Myocyte (in vitro differentiated cells): Measurements from ENCODE around the gene SNX9. TPM values are rescaled to one million over a fixed set of nuclear protein-coding genes. Genes with fewer than 3 reads are reported as not detected.

Experiments
- DNase-seq: peaks from one replicate; pipeline ENCODE4 v3.0.0-alpha.2; 2012; ENCODE audit warnings: low read depth
- total RNA-seq: library from RNA; depleted of rRNA; stranded (reverse); fragments of >200 nt; gene quantifications from 2 replicates; pipeline ENCODE4 v1.2.3, GENCODE V29; 2014

SNX9 gene
- total RNA-seq, 1 donor from 2014 or later, result 21.7 TPM

DNA sequence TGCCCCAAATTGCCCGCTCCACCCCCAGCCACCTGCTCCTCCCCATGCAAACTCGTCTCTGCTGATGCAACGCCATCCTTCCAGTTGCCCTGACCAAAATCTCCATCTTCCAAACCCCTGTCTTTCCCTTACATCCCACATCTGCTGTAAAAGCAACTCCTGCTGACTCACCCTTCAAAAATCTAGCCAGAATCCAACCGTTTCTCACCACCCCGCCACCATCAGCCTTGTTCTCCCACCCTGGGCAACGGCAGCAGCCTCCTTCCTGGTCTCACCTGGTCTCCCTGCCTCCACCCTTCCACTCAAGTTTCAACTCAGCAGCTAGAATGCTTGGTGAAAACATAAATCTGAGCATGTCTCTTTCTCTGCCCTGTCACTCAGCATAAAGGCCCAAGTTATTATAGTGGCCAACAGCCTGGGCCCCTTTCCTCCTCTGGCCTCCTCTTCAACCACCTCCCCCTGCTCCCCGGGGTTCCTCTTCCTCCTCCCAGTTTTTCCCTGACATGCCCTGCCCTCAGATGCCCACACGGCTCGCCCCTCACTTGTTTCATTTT is 151.4 kb downstream of the SNX9 start:
- no peak for DNase-seq

DNA sequence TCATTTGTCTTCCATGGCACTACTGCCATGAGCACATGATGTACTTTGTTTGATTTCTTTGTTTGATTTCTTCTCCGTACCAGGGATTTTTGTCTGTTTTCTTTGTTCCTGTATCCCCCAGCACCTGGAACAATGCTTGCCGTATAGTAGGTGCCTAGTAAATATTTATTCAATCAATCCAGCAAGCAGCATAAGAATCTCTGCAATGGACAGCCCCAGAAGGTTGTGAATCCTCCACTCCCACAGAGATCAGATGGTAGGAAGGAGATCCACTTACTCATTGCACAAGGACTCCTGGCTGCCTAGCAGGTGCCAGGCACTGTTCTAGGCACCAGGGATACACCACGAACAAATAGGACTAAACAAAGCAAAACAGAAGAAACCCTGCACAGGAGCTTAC is 151.9 kb downstream of the SNX9 start:
- DNase-seq, result no peak

DNA sequence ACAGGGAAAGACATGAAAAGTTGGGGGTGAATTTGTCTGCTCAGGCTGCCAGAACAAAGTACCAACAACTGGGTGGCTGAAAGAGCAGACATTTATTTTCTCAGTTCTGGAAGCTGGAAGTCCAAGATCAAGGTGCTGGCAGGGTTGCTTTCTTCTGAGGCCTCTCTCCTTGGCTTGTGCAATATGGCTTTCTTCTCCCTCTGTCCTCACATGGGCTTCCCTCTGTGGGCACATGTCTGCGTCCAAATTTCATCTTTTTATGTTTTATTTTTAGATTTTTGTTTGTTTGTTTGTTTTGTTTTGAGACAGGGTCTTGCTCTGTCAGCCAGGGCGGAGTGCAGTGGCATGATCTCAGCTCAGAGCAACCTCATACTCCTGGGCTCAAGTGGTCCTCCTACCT is 152.4 kb downstream of the SNX9 start:
- no peak for DNase-seq

DNA sequence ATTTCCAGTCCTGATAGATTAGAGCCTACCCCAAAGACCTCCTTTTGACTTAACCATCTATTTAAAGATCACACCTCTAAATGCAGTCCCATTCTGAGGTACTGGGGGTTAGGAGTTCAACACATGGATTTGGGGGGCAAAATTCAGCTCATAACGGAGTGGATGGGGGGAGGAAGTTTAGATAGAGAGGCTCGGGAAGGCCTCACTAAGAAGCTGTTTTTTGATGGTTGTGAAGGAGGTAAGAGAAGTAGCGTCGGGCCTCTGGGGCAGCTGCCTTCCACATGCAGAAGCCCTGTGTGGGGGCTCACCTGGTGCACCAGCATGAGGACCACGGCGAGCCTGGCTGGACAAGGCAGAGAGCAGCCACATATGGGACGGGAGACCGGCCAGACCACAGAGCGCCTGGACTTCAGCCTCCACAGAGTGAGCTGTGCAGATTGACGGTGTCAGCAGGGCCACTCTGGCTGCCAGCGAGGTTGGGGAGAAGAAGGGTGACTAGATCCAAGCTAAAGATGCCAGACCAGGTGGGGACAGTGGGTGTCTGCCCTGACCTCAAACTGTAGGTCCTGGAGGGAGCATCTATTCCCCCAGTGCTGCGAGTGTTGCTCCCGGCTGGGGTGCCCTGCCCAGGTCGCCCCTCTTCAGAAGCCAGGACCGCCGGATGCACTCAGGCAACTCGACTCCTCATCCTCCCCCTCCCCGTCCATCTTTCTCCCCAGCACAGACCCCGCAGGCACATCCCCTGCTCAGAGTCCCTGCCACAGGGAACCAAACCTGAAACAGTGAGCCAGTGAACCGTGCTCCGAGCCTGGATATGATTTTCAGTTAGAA is 153.5 kb downstream of the SNX9 start:
- no peak for DNase-seq

DNA sequence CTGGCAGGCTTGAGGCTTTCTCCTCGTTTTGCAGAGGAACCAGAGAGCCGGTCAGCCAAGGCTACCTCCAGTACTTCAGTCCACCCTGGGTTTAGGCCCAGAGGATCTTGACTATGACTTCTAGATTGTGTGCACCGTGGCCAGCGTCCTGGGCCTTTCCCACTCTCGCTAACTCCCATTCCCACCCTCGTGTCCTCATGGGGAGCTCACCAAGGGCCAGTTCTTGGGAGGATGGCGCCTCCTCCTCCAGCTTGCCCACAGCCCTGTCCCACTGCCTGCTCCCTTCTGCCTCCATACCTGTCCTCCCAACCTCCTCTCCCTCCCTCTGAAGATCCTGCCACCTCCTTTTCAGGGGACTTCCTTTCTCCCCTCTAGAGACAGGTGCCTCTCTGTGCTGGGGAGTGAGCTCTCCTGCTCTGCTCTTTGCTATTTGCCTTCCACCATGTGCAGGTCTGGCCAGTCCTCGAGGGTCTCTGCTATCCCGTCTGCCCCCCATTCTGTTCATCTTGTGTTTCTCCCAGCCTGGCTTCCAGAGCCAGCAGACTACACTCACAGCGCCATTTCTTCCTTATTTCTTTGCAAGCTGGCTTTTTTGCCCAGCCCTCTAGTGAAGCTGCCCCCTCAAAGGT is 154.2 kb downstream of the SNX9 start:
- DNase-seq, result no peak

DNA sequence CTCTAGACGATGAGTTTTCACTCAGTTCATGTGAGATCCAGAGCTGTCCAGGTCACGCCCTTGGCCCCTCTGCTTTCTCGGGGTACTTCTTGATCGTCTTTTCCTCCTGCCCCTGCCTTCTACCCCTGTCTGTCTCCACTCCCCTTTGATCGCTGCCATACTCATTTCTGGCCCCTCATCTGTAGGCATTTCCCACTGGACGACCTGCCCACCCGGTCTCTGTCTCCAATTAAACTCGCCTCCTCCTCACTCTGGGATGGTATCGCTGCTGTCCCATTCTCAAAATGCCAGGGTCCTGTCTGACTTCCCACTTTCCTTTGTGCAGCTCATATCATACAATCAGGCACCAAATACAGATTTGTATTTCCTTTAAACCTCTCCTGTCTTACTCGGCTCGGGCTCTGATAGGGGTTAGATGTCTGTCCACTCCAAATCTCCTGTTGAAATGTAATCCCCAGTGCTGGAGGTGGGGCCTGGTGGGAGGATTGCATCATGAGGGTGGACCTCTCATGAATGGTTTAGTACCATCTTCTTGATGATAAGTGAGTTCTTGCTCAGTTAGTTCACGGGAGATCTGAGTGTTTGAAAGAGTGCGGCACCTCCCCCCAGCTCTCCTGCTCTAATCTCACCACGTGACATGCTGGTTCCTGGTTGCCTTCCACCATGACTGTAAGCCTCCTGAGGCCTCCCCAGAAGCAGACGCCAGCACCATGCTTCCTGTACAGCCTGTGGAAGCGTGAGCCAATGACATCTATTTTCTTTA is 155.2 kb downstream of the SNX9 start:
- DNase-seq, result no peak

DNA sequence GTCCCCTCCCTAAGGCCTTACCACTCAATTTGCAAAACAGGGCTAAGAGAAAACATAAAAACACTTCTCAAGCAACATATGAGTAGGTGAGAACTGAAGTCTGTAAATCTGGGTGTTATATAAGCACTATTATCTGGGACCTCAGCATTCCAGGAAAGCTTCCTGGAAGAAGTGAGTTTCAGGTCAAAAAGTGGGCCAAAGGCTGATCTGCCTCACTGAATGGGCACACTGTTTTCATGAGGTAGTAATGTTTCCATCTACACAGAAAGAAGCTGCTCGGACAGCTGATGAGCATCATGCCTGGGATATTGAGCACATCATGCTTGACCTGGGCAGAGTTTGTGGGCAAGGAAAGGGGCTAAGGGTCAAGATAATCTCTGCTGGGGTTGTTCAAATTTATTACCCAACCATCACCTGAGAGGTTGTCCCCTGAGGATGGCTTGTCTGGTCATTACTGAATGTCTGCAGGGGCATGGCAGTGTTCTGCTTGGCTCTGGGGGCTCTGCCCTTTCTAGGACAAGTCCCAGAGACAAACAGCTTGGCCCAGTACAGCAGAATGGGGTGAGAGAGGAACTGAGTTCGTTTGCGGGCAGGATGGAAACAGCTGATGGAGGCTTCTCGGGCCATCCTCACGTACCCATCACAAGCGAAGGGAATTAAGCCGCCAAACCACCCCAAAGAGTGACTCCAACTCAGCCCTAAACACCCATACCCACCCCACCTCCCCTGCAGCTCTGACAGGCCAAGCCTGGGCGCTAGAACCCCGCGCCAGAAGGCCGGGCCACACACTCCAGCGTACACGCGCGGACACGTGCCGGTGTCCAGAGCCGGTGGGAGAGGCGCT is 157.5 kb downstream of the SNX9 start:
- no peak for DNase-seq

DNA sequence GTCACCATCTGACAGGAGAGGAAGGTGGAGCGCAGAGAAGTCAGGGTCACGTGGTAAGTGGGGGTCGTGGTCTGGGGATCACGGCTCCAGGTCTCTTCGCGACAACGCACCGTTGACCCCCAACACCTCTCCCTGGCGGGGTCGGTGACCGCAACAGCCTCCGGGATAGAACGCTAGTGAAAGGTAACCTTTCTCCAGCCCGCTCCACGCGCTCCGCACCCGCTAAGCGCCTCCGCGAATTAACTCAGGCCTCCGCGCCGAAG is 158.0 kb downstream of the SNX9 start:
- DNase-seq, result no peak

DNA sequence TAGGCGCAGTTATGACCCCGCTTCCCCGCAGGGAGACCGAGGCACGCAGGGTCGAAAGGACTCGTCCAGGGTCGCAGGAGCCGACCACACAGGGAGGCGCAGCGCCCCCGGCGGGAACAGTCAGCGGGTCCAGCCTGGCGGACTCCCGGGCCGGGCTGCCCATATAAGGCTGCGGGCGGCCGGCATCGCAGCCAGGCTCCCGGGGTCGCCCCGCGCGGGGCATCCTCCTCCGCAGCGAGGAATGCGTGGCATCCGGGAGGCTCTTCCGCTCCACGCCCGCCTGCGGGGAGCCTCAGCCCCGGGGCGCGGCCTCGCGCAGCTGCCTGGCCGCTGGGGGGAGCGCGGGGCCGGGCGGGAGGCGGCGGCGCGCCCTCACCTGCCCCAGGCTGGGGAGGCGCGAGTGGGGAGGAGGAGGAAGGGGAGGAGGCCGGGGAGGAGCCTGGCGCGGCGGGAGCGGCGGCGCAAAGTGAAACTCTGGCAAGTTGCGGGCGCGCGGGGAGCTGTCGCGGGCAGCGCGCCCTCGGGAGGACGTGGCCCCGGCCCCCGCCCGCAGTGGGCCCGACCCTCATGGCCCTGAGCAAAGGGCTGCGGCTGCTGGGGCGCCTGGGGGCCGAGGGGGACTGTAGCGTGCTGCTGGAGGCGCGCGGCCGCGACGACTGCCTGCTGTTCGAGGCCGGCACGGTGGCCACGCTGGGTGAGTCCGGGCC is 158.5 kb downstream of the SNX9 start, which contains the start of gene SYNJ2:
TSS of gene SYNJ2 (plus strand) at position 469 of the 707 bp plus-strand sequence. CDS start at position 568, 99 bp downstream.
- DNase-seq, result peak; percentile 84

DNA sequence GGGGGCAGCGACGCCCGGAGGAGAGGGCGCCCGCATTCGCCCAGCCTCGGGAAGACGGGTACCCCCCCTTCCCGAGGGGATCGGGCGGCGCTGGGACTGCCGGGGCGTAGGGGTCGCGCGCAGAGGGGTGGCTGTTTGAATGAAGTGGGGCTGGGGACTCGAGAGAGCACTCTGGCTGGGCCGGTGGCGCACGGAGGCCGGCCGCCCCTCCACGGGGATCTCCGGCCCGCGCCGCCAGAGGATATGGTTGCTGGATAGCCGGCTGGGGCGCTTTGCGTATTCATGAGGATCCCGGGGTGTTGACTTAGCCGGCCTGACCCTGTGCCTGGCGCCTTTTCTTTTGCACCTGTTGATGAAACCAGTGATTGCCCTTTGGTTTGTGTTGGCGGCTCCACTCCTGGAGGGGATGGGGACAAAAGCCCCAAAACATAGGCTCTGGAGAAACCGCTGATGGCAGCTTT is 159.1 kb downstream of the SNX9 start:
- DNase-seq, result peak; percentile 70

DNA sequence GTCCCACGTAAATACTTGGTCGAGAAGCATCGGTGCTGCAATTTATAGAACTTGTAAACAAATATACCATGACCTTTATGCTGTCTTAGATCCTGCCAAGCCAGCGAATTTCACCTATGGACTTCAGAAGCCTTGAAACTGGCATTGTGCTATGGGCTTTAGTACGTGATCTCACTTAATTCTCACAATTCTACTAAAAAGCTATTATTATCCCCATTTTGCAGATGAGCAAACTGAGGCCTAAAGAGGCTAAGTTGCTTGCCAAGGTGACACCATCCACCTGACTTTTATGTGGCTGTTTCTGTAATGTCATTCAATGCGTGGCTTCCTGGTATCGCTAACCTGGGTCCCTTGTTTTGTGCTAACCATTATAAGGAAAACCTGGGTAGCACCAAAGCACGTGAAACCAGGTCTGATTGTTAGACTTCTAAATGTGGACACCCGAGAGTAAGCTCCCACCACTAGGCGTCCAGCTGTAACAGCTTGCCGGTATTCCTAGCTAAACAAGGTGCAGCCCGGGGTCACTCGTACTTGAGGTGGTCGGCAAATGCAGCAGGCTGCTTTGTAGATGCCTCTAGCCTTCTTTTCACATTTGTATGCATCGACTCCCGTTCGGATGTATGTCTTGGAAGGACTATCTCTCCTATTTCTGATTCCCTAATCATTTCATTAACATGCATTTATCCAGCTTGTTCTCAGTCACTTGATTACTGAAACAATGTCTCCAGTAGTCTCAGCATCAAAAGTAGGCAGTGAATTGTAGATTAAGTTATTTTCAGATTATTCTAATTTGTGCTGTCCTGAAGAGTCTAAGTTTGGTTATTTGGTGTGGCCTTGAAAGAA is 159.7 kb downstream of the SNX9 start:
- no peak for DNase-seq

DNA sequence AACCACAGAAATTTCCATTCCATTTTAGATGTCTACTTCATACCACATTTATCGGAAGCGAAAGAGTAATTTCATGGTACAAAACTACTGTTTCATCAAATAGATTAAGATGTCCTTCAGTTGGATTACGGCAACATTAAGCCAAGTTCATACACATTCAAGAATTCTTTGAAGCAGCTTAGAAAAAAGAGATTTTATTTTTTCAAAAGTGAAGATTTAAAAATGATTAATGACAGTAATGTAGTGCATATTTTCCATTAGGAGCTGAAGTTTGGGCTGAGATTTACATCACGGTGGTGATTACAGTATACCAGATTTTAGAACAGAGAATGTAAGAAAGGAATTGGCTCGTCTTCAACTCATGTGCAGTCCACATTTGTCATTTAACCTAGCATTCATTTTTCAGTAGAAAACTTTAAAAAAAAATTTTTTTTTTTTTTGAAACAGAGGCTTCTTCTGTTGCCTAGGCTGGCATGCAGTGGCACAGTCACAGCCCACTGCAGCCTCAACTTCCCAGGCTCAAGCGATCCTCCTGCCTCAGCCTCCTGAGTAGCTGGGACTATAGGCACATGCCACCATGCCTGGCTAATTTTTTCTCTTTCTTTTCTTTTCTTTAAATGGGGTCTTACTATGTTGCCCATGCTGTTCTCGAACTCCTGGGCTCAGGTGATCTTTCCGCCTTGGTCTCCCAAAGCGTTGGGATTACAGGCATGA is 160.5 kb downstream of the SNX9 start:
- no peak for DNase-seq

DNA sequence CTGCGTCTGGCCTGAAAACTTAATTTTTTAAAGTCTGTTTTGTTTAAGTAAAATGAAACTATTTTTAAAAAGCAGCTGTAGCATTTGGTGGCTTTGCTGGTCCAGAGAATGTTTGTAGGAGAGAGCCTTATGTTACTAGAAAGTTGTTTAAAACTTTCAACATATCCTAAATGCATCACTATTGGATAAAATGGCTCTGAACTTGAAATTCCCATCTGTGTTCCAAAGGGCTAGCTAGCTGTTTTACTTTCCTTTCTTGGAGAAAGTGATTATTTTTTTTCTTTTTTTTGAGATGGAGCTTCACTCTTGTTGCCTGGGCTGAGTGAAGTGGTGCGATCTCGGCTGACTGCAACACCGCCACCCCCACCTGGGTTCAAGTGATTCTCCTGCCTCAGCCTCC is 161.1 kb downstream of the SNX9 start:
- DNase-seq, result no peak

DNA sequence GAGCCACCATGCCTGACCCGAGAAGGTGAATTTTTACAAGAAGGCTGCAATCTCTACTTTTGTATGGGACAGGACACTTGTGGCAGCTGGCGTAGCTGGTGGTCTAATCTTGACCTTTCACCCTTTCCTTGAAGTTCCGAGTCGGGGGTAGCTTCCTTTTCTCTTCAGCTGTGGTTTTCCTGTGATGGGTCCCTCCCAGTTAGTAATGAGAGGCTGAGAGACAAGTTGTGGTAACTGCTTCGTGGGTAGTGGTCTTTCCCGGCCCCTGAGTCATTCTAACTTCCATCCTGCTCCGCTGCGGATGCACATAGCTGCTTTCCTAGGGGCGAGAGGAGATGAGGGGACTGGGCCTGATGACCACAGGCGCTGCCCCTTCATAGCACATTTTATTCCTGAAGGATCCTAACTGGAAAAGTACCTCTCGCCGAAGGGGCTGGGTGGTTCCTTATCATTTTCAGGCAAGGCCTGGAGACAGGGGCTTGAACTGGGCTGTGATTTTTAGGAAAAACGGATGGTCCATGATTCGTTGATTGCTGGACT is 161.7 kb downstream of the SNX9 start:
- DNase-seq, result no peak

DNA sequence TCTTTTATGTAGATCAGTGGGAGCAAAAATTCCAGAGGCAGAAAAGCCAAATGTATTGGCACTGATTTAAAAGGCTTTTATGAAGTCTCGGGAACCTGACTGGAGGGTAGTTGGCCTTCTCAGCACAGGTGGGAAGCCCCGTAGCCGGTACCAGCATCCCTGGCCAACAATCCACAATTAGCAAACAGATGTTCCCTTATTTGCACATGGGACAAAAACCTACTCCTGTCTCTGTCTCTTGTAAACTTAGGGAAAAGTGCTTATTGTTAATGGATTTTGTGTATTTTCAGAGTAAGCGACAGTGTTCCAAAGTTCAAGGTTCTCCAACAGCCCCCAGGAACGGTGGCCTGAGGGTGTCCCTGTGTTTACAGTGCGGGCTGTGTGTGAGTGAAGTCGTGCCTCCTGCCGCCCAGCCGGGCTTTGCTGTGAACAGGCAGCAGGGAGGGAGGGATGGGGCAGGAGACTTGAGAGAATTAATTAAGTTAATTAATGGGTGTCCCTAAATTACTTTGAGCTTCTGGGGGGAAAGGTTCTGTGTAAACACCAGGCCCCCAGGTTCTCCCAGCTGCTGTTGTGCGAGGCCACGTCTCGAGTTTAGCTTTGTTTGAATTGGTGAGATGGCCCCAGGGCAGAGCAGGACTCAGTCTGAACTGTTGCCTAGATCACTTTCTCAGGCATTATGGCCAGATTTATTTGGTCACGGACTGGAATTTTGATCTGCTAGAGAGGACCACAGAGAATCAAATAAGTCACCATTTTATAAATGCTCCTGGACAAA is 162.5 kb downstream of the SNX9 start:
- DNase-seq, result no peak

DNA sequence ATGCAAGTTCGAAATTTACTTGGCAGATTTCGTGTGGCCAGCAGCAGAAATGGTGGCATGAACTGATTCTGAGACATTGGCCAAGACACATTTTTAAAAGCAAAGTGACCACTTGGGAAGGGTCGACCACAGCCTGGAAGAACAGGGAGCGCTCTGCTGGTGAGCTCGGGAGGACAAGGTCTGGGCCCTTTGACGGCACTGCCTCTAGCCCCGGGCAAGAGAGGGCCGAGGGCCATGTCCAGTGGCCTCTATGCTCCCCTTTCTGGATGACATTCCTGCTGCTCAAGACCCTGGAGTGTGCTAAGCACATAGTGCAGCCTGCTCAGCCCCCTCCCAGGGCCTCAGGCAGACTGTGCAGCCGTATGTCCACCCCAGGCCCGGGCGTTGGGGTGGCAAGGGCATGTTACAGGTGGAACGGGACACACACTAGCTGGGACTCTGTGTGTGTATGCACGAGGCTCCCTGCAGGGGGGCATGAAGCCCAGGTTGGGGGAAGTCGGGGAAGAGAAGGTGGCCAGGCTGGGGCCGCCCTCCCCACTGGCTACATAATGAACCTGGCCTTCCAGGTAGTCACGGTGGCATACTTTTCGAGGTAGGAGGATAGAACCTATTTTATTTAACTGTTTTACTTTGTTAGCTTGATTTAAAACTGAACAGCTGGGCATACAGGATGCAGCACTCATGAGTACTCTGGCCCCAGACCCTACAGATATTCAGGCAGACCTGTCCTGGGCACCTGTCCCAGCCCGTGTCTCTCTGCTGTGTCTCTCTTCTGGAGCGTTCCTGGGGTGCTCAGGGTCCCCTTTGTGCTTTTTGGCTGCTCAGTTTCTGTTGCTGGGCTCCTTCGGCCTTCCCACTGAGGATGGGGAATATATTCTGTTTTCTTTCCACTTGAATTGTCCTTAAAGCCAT is 165.0 kb downstream of the SNX9 start:
- no peak for DNase-seq

DNA sequence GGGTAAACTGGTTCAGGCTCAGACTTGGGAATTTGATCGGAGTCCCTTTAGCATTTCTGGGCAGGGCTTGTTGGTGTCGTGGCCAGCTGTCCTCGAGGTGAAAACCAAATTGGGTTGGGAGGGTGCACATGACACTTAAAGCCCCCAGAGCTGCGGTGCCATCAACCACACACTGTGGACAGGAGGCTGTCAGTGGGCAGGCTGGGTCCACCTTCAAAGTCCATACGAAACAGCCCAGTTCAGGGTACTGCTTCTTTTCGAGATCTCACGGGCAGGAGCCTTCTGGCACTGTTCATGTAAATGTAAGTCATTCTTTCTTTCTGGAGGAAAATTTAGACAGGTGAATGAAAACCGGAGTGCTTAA is 165.6 kb downstream of the SNX9 start:
- peak; percentile 53 for DNase-seq
